ENCODE data around the gene EXOC6B. TPM values are rescaled to one million over a fixed set of nuclear protein-coding genes. Genes with fewer than 3 reads are reported as not detected.

Gene EXOC6B
- total RNA-seq, 3 donors from 2014 or later = 32.2 to 49.2 (median 37.0) TPM

DNA sequence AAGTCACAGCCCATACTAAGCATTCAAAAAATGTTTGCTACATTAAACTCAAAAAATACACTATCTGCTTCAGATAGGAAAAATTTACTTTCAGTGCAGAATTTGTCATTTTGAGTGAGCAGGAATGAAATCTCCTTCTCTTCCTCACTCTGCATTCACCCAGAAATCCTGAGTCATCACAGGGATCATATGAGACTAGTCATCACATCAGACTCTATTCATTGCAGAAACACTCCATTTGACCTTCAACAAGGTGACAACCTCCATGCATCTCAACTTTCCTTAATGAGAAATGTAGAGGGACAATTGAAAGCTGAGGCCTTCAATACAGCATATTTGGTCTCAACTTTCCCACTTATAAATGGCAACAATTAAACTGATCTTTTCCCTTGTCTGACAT, 547.8 kb downstream of the EXOC6B start:
- H3K36me3 ChIP-seq = no peaks in the 10 kb centered on the region
- no peaks in the 10 kb centered on the region for H3K9me3 ChIP-seq
- intact Hi-C loops (cut with DNase I; ENCODE audit: low total_unique reads) = no loop called here
- no peak for TF ChIP-seq POLR2A (IDR thresholded peaks at IDR 0.05)
- TF ChIP-seq, protein P1, sequence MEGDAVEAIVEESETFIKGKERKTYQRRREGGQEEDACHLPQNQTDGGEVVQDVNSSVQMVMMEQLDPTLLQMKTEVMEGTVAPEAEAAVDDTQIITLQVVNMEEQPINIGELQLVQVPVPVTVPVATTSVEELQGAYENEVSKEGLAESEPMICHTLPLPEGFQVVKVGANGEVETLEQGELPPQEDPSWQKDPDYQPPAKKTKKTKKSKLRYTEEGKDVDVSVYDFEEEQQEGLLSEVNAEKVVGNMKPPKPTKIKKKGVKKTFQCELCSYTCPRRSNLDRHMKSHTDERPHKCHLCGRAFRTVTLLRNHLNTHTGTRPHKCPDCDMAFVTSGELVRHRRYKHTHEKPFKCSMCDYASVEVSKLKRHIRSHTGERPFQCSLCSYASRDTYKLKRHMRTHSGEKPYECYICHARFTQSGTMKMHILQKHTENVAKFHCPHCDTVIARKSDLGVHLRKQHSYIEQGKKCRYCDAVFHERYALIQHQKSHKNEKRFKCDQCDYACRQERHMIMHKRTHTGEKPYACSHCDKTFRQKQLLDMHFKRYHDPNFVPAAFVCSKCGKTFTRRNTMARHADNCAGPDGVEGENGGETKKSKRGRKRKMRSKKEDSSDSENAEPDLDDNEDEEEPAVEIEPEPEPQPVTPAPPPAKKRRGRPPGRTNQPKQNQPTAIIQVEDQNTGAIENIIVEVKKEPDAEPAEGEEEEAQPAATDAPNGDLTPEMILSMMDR (IDR thresholded peaks at IDR 0.05) = no peak
- no peak for TF ChIP-seq POLR2AphosphoS5 (IDR thresholded peaks at IDR 0.05)
- no peak overlapping the region for H3K27ac ChIP-seq
- no peaks in the 10 kb centered on the region for H3K4me1 ChIP-seq
- DNase-seq (ENCODE audit: low spot score in 2 of 2) = no peak
- no peaks in the 10 kb centered on the region for H3K27me3 ChIP-seq
- H3K4me3 ChIP-seq = no peak overlapping the region

DNA sequence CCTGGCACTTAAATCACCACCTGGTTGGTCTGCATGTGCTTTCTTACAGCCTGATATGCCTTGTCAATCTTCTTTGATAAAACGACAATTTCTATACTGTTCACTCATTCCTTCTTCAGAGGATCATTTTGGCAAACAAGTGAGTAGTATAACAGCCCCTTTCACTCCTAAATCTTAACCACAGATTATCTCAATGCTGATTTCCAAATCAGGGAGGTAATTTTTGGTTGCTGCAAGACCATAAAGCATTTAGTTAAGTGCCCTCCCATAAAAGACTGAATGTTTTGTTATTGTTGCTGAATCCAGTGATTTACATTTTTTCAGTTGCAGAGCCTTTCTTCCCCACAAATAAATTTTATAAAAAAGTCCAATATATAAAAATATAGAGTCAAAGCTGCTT, 549.0 kb downstream of the EXOC6B start:
- Histone ChIP-seq H3K9me3 (no peaks in the 10 kb centered on the region), H3K27ac (no peak overlapping the region), H3K36me3 (no peaks in the 10 kb centered on the region), H3K4me1 (no peaks in the 10 kb centered on the region), H3K27me3 (no peaks in the 10 kb centered on the region), H3K4me3 (no peak overlapping the region)
- no peak for DNase-seq (ENCODE audit: low spot score in 2 of 2)
- intact Hi-C loops (cut with DNase I; ENCODE audit: low total_unique reads) = no loop called here
- TF ChIP-seq POLR2A (IDR thresholded peaks at IDR 0.05) = no peak
- TF ChIP-seq, protein P1 (IDR thresholded peaks at IDR 0.05) = no peak
- no peak for TF ChIP-seq POLR2AphosphoS5 (IDR thresholded peaks at IDR 0.05)

DNA sequence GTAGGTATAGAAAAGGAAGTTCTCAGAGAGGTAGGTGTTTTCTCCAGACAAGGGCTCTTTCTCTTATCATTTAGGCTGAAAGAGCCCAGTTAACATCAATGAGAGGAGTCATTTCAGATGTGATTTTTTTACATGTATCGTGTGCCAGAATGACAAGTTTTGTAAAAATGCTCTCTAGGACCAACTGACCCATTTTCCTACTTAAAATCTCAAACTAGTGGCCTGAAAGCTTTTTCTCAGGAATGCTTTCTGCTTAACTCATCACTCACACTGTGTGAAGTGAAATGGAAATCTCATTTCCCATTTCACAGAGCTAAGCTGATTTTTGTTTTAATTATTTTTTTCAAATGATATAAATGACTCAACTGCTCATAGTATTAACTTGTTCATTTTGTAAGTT, 549.5 kb downstream of the EXOC6B start:
- H3K27me3 ChIP-seq = no peaks in the 10 kb centered on the region
- H3K27ac ChIP-seq = no peak overlapping the region
- no peaks in the 10 kb centered on the region for H3K36me3 ChIP-seq
- no peak overlapping the region for H3K4me3 ChIP-seq
- DNase-seq (ENCODE audit: low spot score in 2 of 2) = no peak
- H3K9me3 ChIP-seq = no peaks in the 10 kb centered on the region
- intact Hi-C loops (cut with DNase I; ENCODE audit: low total_unique reads) = no loop called here
- H3K4me1 ChIP-seq = no peaks in the 10 kb centered on the region
- TF ChIP-seq POLR2AphosphoS5 (IDR thresholded peaks at IDR 0.05) (no peak), POLR2A (IDR thresholded peaks at IDR 0.05) (no peak)
- TF ChIP-seq, protein P1 (IDR thresholded peaks at IDR 0.05) = no peak

DNA sequence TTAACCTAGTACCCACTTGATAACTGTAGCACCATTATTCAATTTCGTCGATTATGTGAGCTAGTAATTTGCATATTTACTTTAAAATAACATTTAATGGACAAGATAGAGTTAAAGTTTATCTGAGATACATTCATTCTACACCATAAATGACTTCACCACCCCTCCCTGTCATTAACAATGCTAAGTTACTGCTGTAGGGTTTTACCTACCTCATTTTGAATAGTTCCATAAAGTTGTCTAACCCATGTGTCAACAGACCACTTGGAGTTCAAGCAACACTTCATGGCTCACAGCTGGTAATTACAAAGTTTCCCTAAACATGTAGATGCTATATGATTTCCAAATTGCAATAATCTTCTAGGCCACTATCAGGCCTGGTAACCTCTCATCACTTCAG, 550.7 kb downstream of the EXOC6B start:
- Histone ChIP-seq H3K4me1 (no peaks in the 10 kb centered on the region), H3K4me3 (no peak overlapping the region), H3K9me3 (no peaks in the 10 kb centered on the region), H3K27me3 (no peaks in the 10 kb centered on the region), H3K36me3 (no peaks in the 10 kb centered on the region), H3K27ac (no peak overlapping the region)
- intact Hi-C loops (cut with DNase I; ENCODE audit: low total_unique reads) = no loop called here
- DNase-seq (ENCODE audit: low spot score in 2 of 2) = no peak
- TF ChIP-seq POLR2AphosphoS5 (IDR thresholded peaks at IDR 0.05) = no peak
- TF ChIP-seq, protein P1 (IDR thresholded peaks at IDR 0.05) = no peak
- no peak for TF ChIP-seq POLR2A (IDR thresholded peaks at IDR 0.05)

DNA sequence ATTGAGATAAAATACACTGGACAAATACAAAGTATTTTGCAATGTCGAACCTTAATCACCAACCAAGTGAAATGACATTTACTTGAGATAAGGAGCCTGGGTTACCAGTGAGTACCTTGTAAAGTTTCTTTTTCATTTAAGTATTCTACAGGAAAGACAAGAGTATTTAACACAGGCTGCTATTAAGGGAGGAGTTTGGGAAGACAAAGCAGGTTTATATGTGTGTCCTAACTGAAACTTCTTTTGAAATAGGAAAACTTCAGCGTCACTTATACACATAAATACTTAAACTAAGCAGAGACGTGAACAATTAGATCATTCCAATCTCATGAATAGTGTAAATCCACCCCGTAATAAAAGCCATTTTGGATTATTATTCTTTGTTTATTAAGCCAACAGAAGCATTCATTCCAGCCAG, 551.4 kb downstream of the EXOC6B start:
- no peak overlapping the region for H3K27ac ChIP-seq
- no peak overlapping the region for H3K4me3 ChIP-seq
- no peak for DNase-seq (ENCODE audit: low spot score in 2 of 2)
- TF ChIP-seq POLR2A (IDR thresholded peaks at IDR 0.05) (no peak), POLR2AphosphoS5 (IDR thresholded peaks at IDR 0.05) (no peak)
- TF ChIP-seq, protein P1 (IDR thresholded peaks at IDR 0.05) = no peak
- H3K9me3 ChIP-seq = no peaks in the 10 kb centered on the region
- H3K36me3 ChIP-seq = no peaks in the 10 kb centered on the region
- intact Hi-C loops (cut with DNase I; ENCODE audit: low total_unique reads) = no loop called here
- no peaks in the 10 kb centered on the region for H3K27me3 ChIP-seq
- no peaks in the 10 kb centered on the region for H3K4me1 ChIP-seq
